ENCODE results near the gene CASZ1.

The CASZ1 gene

DNA sequence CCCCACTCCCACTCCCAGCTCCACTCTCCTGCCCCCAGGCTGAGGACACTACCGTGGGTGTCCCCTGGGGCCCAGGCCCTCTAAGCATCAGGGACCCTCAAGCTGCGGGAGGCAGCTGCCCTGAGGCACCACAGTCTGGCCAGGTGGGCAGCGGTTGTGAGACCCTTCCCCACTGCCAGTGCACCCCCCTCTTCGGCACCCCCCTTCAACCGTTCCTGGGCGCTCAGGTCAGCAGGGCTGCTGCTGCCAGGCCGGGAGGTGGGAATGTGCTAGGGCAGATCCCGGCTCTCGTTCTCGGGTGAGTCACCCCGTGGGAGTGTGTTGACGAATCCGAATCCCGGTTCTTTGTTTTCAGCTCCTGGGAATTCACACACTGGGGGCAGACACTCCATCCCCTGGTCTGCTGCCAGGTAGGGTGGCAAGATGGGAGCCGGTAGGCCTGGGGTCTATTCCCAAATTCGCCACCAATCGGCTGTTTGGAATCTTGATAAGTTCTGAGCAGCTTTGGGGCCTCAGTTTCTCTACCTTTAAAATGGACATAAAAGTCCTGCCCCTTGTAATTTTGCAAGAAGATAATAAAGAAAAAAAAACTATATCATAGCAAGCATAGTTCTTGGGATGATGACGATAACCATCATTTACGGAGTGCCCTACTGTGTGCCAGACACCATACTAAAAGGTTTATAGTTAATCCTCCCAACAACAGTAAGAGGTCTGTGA, 28.5 kb upstream of the CASZ1 start:
- DNase-seq = no peak

DNA sequence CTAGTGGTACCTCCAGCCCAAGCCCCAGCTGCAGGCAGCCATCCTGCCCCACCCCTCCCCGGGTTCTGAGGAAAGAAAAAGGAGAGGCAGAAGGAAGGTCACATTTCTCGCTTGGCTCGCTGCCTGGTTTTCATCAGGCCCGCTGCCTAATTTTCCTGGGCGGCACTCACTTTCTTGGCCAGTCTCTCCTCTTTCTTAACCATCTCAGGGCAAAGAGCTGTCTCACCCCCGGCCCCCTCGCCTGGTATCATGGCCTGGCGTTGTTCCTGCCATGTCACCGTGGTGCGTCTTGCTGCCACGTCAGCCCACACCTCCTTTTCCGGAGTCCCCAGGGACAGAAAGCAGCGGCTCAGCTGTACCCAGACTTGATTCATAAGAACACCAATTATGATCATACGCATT, 26.6 kb upstream of the CASZ1 start:
- no peak for DNase-seq

DNA sequence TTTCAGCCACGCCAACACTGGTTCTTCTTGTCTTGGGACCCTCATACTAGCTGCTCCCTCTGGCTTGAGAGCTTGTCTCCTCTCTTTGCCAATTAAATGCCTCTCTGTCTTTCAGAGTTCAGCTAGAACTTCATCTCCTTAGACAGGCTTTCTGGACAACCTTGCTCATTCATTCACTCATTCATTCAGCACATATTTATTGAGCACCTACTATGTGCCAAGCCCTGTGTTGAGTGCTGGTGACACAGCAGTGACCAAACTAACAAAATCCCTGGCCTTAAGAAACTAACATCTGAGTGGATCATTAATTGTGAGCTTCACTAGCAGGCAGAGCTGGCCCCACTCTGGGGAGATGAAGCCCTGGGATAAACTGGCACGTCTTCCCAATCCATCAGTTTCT, 24.9 kb upstream of the CASZ1 start:
- no peak for DNase-seq

DNA sequence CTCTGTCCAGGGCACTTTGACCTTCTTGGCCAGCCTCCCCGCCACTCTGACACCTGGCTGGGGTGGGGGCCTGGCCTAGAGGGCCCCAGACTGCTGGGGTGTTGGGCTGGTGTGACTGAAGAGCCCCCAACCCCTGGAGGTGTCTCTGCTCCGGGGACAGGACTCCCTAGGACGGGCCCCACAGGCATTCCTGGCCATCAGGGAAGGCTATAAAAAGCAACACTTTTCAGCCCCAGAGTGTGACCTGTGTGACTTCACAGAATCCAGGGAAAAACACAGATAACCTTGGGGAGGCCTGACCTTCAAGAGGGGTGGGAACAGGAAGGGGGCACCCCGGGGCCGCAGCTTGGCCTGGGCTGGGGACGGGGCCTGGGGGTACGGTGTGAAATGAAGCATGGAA, 24.0 kb upstream of the CASZ1 start:
- DNase-seq = no peak

DNA sequence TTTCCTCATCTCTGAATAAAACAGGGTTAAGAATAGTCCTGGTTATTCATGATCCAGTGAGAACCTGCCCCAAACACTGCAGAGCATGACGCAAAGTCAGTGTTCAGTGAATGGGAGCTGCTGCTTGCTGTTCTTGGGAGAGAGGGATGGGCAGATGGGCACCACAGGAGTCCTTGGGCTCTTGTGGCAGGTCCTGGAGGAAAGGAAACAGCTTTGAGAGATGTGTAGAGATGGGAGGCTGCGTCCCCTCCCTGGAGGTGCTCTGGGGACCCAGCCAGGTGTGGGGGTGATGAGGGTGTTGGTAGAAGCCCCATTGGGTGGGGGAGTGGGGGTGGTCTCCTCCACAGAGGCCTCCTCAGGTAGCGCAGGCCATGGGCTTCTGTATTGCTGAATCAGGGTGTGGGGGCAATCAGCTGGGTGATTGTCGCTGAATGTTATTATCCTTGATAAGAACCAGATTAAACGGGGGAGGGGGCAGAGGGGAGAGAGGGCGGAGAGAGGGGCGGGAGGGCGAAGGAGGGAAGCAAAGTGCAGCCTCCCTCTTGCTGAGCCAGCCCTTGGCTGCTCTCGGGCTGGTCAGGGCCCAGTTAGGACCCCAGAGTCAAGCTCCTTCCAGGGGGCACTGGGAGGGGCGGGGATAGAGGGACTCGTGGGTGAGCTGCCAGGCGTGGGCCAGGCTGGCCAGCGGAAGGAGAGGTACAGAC, 22.9 kb upstream of the CASZ1 start:
- no peak for DNase-seq

DNA sequence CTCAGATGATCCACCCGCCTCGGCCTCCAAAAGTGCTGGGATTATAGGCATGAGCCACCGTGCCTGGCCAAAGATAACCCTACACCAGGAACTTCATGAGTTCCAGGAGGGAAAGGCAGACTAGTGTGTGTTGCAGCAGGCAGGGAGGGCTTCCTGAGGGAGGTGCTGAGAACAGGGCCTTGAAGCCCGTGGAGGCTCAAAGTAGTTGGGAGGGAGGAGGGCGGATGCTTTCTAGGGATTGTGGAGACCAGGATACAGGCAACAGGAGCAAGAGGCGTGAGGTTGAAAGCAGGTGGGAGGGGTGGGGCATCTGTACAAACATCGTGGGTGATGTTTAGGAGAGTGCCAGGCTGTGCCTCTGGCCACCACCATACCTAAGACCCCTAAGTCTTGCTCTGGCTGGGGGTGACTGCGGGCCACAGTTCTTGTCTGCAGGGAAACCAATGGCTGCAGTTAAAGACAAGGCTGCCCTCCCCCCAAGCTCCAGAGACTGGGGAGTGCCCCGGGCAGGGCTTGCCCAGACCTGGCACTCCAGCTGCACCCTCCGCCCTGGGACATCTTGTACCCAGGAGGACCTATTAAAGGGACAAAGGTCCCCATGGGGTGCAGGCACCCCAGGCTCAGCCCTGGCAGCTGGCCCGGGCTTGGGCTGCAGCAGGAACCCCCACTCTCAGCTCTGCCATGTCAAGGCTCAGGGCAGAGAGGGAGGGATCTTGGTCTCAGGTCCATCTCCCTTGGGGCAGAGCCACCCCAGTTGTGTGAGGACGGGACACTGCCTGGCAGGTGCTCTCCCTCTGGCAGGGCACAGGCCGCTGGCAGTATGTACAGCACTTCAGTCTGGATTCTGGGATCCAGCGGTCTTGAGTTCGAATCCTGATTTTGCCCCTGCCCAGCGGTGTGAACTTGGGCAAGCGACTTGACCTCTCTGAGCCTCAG, 22.1 kb upstream of the CASZ1 start:
- DNase-seq = no peak

DNA sequence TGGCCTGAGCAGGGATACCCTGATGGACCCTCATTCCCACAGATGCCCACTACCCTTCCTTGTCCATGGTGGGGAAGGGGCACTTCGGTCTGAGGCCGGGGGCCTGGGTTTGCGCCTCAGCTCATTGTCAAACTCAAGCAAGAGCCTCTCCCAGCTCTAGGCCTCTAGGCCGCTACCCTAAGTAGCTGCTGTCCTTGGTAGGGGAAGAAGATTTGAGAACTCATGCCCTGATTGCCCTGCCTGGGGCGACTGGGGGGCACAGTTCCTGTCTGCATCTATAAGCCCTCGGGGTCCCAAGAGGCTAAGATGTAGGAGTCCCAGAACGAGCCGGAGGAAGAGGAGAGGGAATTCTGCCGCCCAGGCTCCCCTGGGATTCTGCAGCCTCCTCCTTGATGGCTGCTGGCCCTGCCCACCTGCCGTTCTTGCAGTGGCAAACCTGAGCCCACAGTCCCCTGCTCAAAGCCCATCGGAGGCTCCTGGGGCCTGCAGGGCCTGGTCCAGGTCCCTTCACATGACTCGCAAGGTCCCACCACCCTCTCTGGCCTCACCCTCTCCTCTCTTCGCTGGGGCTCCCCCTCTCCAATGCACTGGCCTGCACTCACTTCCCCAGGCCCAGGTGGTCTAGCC, 20.4 kb upstream of the CASZ1 start:
- no peak for DNase-seq

DNA sequence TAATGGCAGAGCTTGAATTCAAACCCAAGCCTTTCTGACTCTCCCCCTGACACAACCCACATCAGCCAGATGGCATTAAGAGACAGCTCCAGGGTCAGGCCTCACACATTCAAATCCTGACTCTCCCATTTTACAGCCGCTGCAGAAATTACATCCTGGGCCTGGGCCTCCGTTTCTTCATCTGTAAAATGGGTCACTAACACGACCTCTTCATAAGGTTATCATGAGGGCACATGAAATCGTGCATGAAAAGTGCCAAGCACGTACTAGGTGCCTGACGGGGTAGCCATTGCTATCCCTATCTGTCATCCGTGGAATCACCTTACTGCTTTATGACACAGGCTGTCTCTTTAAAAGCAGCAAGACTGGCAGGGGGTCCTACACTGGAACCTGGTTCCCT, 19.8 kb upstream of the CASZ1 start:
- no peak for DNase-seq

DNA sequence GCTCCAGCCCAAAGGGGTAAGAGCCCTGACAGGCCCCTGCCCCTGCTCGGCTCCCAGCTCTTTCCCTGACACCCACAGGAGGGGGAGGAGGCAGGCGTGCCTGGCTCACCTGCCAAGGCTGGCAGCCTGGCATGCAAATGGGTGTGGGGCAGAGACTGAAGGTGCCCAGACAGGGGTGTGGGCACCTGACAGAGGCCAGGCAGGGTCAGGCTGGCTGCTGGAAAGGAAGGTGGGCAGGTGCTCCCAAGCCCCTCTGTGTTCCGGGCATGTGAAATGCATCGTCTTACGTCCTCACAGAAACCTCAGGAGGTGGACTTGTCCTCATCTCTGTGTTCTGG, 19.4 kb upstream of the CASZ1 start:
- no peak for DNase-seq

DNA sequence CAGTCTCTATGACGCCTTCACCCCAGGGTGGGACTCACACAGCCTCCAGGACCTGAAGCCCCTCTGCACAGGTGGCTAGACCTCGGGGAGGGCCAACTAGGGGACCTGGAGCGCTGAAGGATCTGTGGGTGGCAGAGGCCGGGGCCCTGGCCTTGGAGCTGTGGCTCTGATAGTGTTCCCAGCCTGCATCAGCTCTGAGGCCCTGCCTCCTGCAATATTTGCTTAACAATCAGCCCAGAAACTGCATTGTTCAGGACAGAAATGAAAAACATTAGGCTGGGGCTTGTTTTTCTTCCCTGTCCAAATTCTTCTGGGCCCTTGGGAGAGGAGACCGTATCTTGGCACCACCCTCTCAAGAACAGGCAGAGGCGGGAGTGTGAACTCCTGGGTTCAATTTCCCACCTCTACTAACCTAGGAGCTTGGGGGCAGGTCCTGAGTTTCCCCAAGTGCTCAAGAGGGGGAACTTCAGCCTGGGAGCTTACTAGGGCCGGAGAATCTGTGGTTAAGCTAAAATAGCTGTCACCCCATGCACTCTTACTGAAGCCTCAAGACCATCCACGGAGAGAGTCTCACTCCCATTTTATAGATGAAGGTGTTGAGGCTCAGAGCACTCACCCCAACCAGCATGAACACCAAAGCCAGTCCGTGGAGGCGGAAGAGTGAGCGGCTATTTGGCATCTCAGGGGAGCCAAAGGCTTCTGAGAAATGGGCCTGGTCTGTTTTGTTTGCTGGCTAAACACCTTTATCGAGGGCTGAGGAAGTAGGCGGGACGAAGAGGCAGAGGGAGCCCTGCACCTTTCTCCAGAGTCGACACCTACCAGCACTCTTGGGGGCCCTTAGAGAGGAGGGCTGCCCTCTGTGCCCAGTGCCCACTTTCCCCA, 18.8 kb upstream of the CASZ1 start:
- no peak for DNase-seq

DNA sequence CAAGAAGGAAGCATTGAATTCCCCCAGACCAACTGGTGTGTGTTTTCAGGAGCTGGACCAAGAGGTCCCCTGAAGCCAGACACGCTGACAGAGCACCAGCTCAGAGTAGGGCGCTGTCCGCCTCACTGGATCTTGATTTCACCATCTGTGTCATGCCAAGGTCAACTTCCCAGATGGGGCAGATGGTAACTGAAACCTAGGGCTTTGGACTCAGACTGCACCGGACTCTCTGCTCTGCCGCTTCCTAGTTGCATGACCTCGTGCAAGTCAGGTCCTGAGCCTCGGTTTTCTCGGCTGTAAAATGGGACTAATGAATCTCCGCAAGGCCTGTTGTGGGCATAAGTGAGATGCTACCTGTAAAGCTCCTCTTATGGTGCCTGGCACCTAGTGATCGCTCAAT, 17.9 kb upstream of the CASZ1 start:
- DNase-seq = no peak

DNA sequence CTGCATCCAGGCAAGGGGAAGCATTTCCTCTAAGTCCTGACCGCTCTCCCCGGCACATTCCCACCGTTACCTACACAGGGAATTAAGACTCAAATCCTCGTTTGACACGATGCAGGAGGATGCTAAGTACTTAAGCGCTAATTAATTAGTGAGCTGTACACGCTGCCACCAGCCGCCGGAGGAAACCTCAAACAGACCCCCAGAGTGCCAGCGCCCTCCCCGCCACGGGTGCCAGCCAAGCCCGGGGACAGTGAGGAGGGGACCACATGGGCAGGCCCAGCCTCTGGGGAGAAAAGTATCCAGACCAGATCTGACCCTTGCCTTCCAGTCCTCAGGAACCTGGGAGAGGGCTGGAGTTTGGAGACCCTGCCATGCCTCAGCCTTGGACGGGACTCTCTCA, 17.4 kb upstream of the CASZ1 start:
- DNase-seq = no peak

DNA sequence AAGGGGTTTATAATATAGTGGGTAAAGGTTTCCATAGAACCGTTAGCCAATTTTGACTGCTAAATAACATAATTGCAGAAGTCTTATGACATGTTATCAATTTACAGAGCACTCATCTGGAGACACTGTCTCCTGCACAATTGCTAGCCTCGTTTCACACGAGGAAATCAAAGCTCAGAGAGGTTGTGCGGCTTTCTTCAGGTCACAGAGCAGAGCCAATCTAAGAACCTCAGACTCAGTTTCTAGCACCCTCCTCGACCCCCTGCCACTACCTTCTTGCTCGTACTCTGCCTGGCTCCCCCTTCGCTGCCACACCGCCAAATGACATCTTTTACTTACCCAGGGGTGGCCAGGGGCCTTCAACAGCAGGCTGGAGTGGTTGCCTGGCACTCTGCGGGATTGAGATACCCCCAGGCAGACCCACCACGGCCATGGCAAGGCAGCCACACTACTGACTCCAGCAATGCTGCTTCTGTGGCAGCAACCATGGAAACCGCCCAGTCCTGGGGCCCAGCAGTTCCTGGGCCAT, 16.0 kb upstream of the CASZ1 start:
- no peak for DNase-seq

DNA sequence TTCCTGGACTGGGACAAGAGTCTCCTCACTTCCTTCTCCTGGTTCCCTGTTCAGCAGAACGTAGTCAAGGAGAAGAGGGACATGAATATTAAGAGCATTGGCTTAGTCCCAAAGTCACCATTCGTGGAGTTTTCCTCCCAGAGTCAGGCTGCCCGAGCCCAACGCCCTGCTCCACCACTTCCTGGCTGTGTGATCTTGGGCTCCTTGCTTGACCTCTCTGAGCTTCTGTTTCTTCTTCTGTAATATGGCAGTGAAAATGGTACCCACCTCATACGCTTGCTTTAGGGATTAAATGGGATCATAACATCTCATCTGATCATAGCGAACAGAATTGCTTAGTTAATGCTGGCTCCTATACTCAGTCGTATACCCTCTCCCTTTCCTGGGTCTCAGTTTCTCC, 12.0 kb upstream of the CASZ1 start:
- no peak for DNase-seq

DNA sequence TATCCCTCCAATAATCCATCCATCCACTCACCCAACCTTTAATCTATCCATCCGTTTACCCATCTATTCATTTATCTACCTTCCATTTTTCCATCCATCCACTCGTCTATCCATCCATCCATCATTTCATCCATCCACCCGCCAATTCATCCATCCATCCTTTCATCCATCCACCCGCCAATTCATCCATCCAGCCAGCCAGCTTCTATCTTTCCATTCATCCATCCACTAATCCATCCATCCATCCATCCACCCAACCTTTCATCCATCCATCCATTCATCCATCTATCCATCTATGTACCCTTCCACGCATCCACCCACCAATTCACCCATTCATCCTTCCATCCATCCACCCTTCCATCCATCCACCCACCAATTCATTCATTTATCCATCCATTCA, 10.5 kb upstream of the CASZ1 start:
- no peak for DNase-seq

DNA sequence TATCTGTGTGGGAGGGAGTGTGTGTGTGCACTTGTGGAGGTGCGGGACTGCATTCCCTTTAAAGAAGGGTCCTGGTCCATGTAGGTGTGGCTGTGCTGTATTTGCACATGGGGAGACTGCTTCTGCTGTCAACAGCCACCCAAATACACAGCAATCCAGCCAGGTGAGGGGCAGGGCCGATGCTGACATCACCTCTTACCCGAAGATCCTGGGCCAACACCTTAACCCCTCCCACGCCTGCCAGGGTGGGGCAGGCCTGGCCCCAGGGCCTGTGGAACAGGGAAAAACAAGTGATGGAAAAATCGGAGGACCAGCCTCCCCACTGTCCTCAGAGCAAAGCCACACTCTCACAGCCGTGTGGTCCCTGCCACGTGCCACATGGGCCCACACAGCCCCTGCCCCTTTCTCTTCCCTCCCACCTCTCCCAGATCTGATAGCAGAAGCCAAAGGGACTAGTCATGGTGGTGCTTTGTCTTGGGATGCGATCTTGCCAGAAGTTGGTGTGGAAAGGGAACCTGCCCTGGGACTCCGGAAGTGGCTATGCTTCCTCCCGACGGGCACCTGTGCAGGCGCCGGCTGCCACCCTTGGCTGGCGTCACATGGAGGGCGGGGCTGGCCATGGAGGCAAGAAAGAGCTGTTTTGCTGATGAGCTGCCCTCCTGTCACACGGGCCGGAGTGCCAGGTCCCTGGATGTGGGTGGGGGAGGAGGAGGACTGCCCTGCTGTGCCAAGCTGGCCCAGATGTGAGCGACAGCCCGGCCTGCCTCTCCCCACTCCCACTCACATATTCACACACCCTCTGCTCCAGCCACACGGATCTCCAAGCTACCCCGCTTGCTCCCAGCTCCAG, 7.8 kb upstream of the CASZ1 start:
- no peak for DNase-seq

DNA sequence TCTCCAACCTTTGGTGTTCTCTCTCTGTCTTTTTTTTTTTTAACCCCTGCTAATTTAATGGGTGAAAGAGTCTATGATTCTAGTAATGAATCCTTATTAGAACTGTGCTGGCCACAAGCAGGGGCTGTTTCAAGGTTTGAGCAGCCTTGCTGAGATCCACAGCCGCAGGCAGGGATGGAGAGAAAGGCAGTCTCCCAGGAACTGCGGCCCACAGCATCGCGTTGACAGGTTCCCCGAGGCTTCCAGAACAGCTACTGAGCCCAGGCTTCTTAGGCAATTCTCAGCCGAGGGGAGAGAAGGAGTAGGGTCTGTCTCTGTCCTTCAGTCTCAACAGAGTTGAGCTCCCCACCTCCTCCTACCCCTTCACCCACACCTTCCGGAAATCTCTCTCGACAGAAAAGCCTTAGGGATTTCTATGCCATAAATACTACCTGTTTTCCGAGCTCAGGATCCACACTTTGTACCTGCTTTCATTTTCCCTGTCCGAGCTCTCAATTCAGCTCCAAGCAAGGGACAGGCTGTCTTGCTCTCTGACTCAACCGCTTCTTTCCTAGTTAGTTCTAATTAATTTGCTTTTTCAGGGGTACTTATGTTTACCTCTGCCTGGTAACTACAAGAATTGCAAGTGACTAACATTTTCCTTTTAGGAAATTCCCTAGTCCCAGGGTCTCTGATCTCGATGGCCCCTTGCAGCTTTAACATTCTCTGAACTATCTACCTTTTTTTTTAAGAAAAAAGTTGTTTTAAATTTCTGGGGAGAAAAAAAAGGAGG, 6.7 kb upstream of the CASZ1 start:
- no peak for DNase-seq

DNA sequence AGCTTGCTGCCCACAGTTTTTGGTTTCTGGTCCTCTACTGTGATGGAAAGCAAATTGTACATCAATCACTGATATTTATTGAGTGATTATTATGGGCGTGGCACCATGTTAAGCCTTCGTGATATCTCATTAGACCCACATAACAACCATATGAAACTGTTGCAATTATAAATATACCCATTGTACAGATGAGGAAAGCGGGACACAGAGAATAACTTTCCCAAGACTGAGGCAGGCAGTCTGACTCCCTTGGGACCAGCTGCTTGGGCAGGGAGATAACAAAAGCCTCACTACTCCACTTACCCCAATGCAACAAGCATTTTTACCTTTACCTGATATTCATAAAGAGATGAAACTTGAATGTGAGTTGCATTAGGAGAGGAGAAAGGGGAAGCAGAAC, 4.3 kb upstream of the CASZ1 start:
- DNase-seq = no peak

DNA sequence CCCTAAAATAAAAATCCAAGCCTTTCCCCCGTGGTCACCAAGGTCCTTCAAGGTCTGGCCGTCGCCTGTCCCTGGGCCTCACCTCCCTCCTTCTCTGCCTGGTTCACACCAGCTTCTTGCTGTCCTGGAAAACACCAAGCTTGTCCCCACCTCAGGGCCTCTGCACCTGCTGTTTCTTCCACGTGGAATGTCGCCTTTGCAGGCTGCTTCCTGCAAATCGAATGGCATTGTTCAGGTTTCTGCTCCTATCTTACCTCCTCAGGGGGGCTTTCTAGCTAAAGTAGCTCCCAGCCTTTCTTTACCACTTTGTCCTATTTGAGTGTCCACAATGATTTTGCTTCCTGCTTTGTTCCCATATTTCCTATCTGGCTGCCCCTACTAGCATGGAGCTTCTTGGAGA, 3.3 kb upstream of the CASZ1 start:
- no peak for DNase-seq

DNA sequence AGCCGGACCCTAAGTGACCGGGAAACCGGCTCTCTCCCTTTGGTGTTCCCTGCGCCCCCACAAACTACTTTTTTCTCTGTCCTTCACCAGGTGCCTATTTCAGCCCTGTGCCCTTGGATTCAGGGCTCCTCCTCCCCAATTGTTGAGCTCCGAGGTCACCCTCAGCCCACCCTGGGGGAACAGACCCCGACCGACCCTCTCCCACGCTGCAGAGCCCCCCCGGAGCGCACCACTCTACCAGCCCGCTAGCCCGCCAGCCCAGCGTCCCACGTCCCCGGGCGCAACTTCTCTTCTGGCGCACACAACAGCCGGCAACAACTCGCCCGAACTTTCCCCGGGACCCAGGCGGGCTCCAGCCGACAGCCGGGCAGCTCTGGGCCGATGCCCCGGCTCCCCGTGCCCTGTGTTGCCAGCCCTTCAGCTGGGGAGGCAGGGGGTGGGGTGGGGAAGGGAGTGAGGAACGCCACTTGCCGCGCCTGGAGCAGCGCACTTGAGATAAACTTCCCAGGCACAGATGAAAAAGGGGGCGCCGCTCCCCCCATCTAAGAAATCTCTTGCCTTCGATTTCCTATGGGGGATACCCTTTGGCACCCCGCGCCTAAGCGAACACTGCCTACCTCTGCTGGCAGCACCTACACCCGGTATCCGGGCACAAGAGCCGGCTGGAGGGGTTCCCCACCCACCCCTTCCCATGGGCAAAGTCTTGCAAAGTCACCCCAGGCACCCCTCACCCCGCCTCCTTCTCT, 997 bp downstream of the CASZ1 start:
- no peak for DNase-seq
